GM12878 (cell line): ENCODE results near the gene CAPN1. TPM values are rescaled to one million over a fixed set of nuclear protein-coding genes. Genes with fewer than 3 reads are reported as not detected.

Experiments
- CREM ChIP-seq: IDR thresholded peaks from 2 replicates; pipeline ENCODE4 v1.6.1; 2014; ENCODE audit warnings: antibody characterized with exemption, low read depth
- E2F4 ChIP-seq: IDR thresholded peaks from 2 replicates; pipeline ENCODE4 v1.6.1; 2012; ENCODE audit warnings: low read depth, low read length, improper control_type of control experiment
- HDGF ChIP-seq: fragments of 450-650 bp; IDR thresholded peaks from 2 replicates; pipeline ENCODE4 v1.6.1; 2016; ENCODE audit warnings: antibody characterized with exemption
- IRF4 ChIP-seq: IDR thresholded peaks from 2 replicates; pipeline ENCODE4 v1.6.1; 2011; ENCODE audit warnings: low read depth, low read length
- JUNB ChIP-seq: IDR thresholded peaks from 2 replicates; pipeline ENCODE4 v1.6.1; 2016; ENCODE audit warnings: antibody characterized with exemption, mild to moderate bottlenecking
- KAT2A ChIP-seq: conservative IDR thresholded peaks from 2 replicates; pipeline ENCODE4 v1.6.1; 2011; ENCODE audit warnings: low read depth, low read length; ENCODE audit not compliant: control insufficient read depth
- MLLT1 ChIP-seq: fragments of 450-650 bp; IDR thresholded peaks from 2 replicates; pipeline ENCODE4 v1.6.1; 2016; ENCODE audit warnings: mild to moderate bottlenecking
- NFXL1 ChIP-seq: fragments of 450-650 bp; IDR thresholded peaks from 2 replicates; pipeline ENCODE4 v1.6.1; 2017; ENCODE audit warnings: antibody characterized with exemption, mild to moderate bottlenecking, borderline replicate concordance
- POU2F2 ChIP-seq: IDR thresholded peaks from 3 replicates; pipeline ENCODE4 v1.6.1; 2011; ENCODE audit warnings: low read depth, mild to moderate bottlenecking, low read length, borderline replicate concordance
- RCOR1 ChIP-seq: conservative IDR thresholded peaks from 2 replicates; pipeline ENCODE4 v1.6.1; 2012; ENCODE audit warnings: low read depth, low read length, improper control_type of control experiment
- REST ChIP-seq: IDR thresholded peaks from 2 replicates; pipeline ENCODE4 v1.6.1; 2012; ENCODE audit warnings: mild to moderate bottlenecking, low read depth, low read length
- SMAD5 ChIP-seq: IDR thresholded peaks from 2 replicates; pipeline ENCODE4 v1.6.1; 2016; ENCODE audit warnings: antibody characterized with exemption, low read depth
- ZBTB11 ChIP-seq: fragments of 450-650 bp; formaldehyde crosslinking; IDR thresholded peaks from 2 replicates; pipeline ENCODE4 v1.5.0; 2022; ENCODE audit warnings: mild to moderate bottlenecking, missing genetic modification characterization
- ZBTB4 ChIP-seq: fragments of 450-650 bp; formaldehyde crosslinking; IDR thresholded peaks from 2 replicates; pipeline ENCODE4 v1.4.0; 2022; ENCODE audit warnings: mild to moderate bottlenecking, moderate library complexity
- ZNF207 ChIP-seq: fragments of 450-650 bp; IDR thresholded peaks from 2 replicates; pipeline ENCODE4 v1.6.1; 2014; ENCODE audit warnings: antibody characterized with exemption, mild to moderate bottlenecking, borderline replicate concordance
- ZNF217 ChIP-seq: fragments of 450-650 bp; IDR thresholded peaks from 2 replicates; pipeline ENCODE4 v1.6.1; 2017; ENCODE audit warnings: antibody characterized with exemption, mild to moderate bottlenecking
- ZNF384 ChIP-seq: IDR thresholded peaks from 2 replicates; pipeline ENCODE4 v1.6.1; 2012; ENCODE audit warnings: low read depth, mild to moderate bottlenecking, low read length, improper control_type of control experiment, borderline replicate concordance
- polyA plus RNA-seq, 11 experiments: library from polyadenylated mRNA; depleted of rRNA in 4 of 11; unstranded in 6 of 11; stranded (reverse) in 5 of 11; fragments of >200 nt; fragmentation: Nextera tagmentation in 4 of 11; fragmentation: Illumina TruSeq in 1 of 11; extraction: Ambion mirVana in 4 of 11; extraction: Trizol in 1 of 11; gene quantifications; 1 replicate in 1 of 11; 2 replicates in 10 of 11; pipeline versions ENCODE4 v1.2.1 to v1.2.3, GENCODE V29; 2011 to 2016; ENCODE audit warnings: inconsistent platforms in 2 of 11, missing spikeins in 2 of 11, low read depth in 1 of 11
- total RNA-seq, 4 experiments: library from RNA; depleted of rRNA in 3 of 4; stranded (reverse); fragments of >200 nt in 3 of 4; fragmentation: Illumina TruSeq in 1 of 4; extraction: Trizol in 1 of 4; gene quantifications; 2 replicates each; pipeline versions ENCODE4 v1.2.1 to v1.2.3, GENCODE V29; 2013 to 2021

CAPN1 gene
- total and polyA plus RNA-seq, 10 of the 15 experiments (the other 5 are each of a cell fraction or from before 2014, with no cell fraction given) = 2.2 to 167 (median 77.3) TPM

GRCh38 chr11:65159012-65159411 lies 22.7 kb upstream of the CAPN1 start (continued):
- TF ChIP-seq ZBTB11 (CRISPR knock-in tag) (no peak), NFXL1 (no peak), JUNB (peak; percentile 43; the same call in 1 of the 2 replicates), ZNF217 (no peak), ZNF207 (no peak), RCOR1 (no peak), IRF4 (peak; percentile 44; the same call in 1 of the 2 replicates), ZNF384 (peak; percentile 72; the same call in 1 of the 2 replicates), REST (no peak), MLLT1 (no peak), SMAD5 (no peak), E2F4 (no peak), ZBTB4 (CRISPR knock-in tag) (no peak), KAT2A (no peak), CREM (no peak), POU2F2 (peak; percentile 91; the same call in 2 of the 3 replicates), HDGF (no peak)
